DND-41 (cell line): Measurements from ENCODE around the gene C1orf141.

Experiments used
- ATAC-seq: fragments of 200-7000 bp; cut with Tn5 transposase; 3 replicates; pipeline ENCODE4 v1.9.1; 2021; ENCODE audit warnings: low read depth; ENCODE audit not compliant: insufficient read depth
- DNase-seq: peaks from one replicate; pipeline ENCODE4 v3.0.0-alpha.2; 2020
- H2AFZ ChIP-seq: 2 replicates; pipeline ENCODE4 v1.6.0; 2012; ENCODE audit warnings: low read depth, low read length
- H3K27ac ChIP-seq: 2 replicates; pipeline ENCODE4 v1.5.1; 2012; ENCODE audit warnings: low read length, inconsistent platforms
- H3K27me3 ChIP-seq: fragments of 200-600 bp; sonication (generic); 2 replicates; pipeline ENCODE4 v1.6.0; 2012; ENCODE audit warnings: low read length, mild to moderate bottlenecking, inconsistent platforms; ENCODE audit not compliant: insufficient read depth, poor library complexity
- H3K36me3 ChIP-seq: 2 replicates; pipeline ENCODE4 v1.5.1; 2012; ENCODE audit warnings: low read length, inconsistent platforms; ENCODE audit not compliant: insufficient read depth
- H3K4me1 ChIP-seq: 2 replicates; pipeline ENCODE4 v1.5.1; 2012; ENCODE audit warnings: mild to moderate bottlenecking, low read length; ENCODE audit not compliant: insufficient read depth
- H3K4me2 ChIP-seq: 2 replicates; pipeline ENCODE4 v1.6.0; 2012; ENCODE audit warnings: mild to moderate bottlenecking, moderate library complexity, low read length, inconsistent platforms; ENCODE audit not compliant: insufficient read depth
- H3K4me3 ChIP-seq, 2 experiments: fragments of 200-600 bp in 1 of 2; shearing (Covaris generic) in 1 of 2; 2 replicates each; pipeline ENCODE4 v1.5.1; 2012 to 2016; ENCODE audit warnings: inconsistent platforms in 2 of 2, low read length in 2 of 2, mild to moderate bottlenecking in 2 of 2, low read depth in 1 of 2, moderate library complexity in 1 of 2
- H3K79me2 ChIP-seq: 2 replicates; pipeline ENCODE4 v1.6.0; 2012; ENCODE audit warnings: low read length, inconsistent platforms; ENCODE audit not compliant: insufficient read depth
- H3K9ac ChIP-seq: 2 replicates; pipeline ENCODE4 v1.6.0; 2012; ENCODE audit warnings: low read depth, mild to moderate bottlenecking, inconsistent platforms, low read length, moderate library complexity
- H3K9me3 ChIP-seq: 2 replicates; pipeline ENCODE4 v1.5.1; 2012; ENCODE audit warnings: low read length, moderate library complexity, mild to moderate bottlenecking, inconsistent platforms; ENCODE audit not compliant: insufficient read depth, severe bottlenecking
- H4K20me1 ChIP-seq: 2 replicates; pipeline ENCODE4 v1.6.0; 2012; ENCODE audit warnings: low read length; ENCODE audit not compliant: insufficient read depth
- CTCF ChIP-seq: IDR thresholded peaks from 2 replicates; pipeline ENCODE4 v1.5.1; 2012; ENCODE audit warnings: borderline replicate concordance, low read length, moderate library complexity, mild to moderate bottlenecking; ENCODE audit not compliant: poor library complexity, severe bottlenecking; ENCODE audit errors: extremely low read depth
- EZH2 ChIP-seq: IDR thresholded peaks from 3 replicates; pipeline ENCODE4 v1.6.1; 2012; ENCODE audit warnings: borderline replicate concordance, low read depth, mild to moderate bottlenecking, moderate library complexity, low read length, inconsistent platforms; ENCODE audit not compliant: severe bottlenecking

Gene C1orf141

DNA sequence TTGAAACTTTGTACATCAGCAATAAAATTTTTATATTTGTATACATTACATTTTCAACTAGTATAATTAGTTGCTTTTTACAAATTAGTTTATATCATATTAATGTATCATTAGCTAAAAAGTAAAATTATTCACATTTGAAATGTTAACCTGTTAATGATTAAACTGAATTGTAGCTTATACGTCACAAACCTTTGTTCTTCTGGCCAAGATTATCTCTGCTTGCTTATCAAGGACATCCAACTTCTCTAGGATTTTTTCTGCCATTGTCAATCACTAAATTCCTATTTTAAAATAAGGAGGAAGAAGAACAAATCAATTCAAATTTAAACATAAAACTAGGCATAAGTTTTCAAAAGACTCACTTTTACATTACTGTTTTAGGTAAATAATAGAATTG, 7.8 kb downstream of the C1orf141 start:
- H3K27ac ChIP-seq = no peak overlapping the region
- no peaks in the 10 kb centered on the region for H4K20me1 ChIP-seq
- ATAC-seq = no peak
- no peak overlapping the region for H3K4me2 ChIP-seq
- no peak overlapping the region for H2AFZ ChIP-seq
- no peaks in the 10 kb centered on the region for H3K36me3 ChIP-seq
- H3K4me1 ChIP-seq = no peaks in the 10 kb centered on the region
- H3K4me3 ChIP-seq = no peak overlapping the region
- H3K27me3 ChIP-seq = no peaks in the 10 kb centered on the region
- no peak for TF ChIP-seq CTCF
- no peak for TF ChIP-seq EZH2
- DNase-seq = no peak
- H3K9me3 ChIP-seq = no peaks in the 10 kb centered on the region
- no peaks in the 10 kb centered on the region for H3K79me2 ChIP-seq
- H3K9ac ChIP-seq = no peak overlapping the region

DNA sequence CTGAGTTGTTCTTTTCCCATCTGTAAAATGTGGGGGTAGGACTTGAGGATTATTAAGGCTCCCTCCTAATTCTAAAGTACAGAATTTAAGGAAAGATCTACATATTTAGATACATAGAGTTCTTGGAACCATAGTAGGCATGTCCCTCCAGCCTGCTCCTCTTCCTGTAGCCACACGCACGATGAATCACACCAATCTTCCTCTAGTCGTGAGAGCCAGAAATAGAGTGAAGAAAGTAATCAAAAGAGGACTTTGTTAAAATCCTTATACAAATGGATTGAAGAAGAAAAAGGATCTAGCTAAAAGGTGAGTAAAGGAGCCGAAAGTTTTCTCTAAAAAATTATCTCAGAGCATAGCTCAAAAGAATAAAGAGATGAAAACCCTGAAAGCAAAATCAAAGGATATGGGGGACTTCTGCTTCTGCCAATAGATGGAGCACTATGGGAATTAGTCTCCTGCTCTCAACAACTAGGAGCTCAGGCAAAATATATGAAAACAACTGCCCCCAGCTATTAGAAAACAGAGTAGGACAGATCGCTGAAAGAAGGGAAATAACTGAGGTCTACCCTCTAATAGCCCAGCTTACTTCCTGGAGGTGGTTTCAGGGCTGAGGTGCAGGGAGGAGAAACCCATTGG, 8.5 kb downstream of the C1orf141 start:
- H2AFZ ChIP-seq = no peak overlapping the region
- no peak overlapping the region for H3K4me3 ChIP-seq
- H3K27ac ChIP-seq = no peak overlapping the region
- no peaks in the 10 kb centered on the region for H3K79me2 ChIP-seq
- H3K9me3 ChIP-seq = no peaks in the 10 kb centered on the region
- H3K36me3 ChIP-seq = no peaks in the 10 kb centered on the region
- peak; percentile 18 for TF ChIP-seq CTCF
- TF ChIP-seq EZH2 = no peak
- H3K9ac ChIP-seq = no peak overlapping the region
- ATAC-seq = no peak
- no peak for DNase-seq
- H3K4me1 ChIP-seq = no peaks in the 10 kb centered on the region
- H3K4me2 ChIP-seq = no peak overlapping the region
- H4K20me1 ChIP-seq = no peaks in the 10 kb centered on the region
- no peaks in the 10 kb centered on the region for H3K27me3 ChIP-seq

GRCh38 chr1:67124455-67124854, 10.3 kb downstream of the C1orf141 start:
- no peaks in the 10 kb centered on the region for H4K20me1 ChIP-seq
- no peak overlapping the region for H3K27ac ChIP-seq
- H3K9ac ChIP-seq = no peak overlapping the region
- no peaks in the 10 kb centered on the region for H3K4me1 ChIP-seq
- H3K36me3 ChIP-seq = no peaks in the 10 kb centered on the region
- H3K4me3 ChIP-seq = no peak overlapping the region
- H3K79me2 ChIP-seq = no peaks in the 10 kb centered on the region
- TF ChIP-seq EZH2 = no peak
- no peak for TF ChIP-seq CTCF
- DNase-seq = no peak
- ATAC-seq = no peak
- no peaks in the 10 kb centered on the region for H3K9me3 ChIP-seq
- H3K27me3 ChIP-seq = no peaks in the 10 kb centered on the region
- no peak overlapping the region for H3K4me2 ChIP-seq
- no peak overlapping the region for H2AFZ ChIP-seq
